ENCODE results near the gene LRWD1.
A peak's percentile ranks its signal among the peaks of the same experiment; 100 is the strongest.

The LRWD1 gene

GRCh38 chr7:102464577-102465280 lies at the start of gene LRWD1, which contains the start of gene ALKBH4:
LRWD1 (plus strand) TSS chr7:102464984; CDS start chr7:102465081, 97 bp downstream.
ALKBH4 (minus strand) TSS chr7:102464863; CDS start chr7:102464836, 27 bp downstream.
- DNase-seq (ENCODE audit: low read depth), result peak; percentile 60

DNA sequence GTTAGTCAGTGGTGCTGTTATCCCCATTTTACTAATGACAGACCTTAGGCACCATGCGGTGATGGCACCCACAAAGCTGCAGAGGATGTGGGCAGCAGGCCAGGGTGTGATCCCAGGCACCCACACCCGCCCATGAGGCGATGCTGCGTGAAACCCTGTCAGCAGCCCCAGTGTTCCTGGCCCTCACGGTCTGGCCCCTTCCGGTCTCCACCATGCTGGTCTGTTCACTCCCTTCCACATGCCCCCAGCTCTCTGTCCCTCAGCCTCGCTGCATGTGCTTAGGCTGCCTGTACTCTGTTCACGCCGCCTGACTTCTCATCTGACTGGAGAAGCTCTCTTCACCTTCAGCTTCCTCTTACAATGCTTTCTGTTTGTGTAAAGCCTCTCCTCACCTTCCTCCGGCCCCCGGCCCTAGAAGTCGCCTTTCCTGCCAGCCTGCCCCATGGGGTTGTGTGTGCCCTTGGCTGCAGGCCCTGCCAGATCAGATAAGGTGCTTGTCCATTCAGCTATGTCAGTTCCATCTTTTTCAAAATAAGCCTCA lies 49.0 kb upstream of the LRWD1 start:
- DNase-seq (ENCODE audit: low read depth), result no peak

GRCh38 chr7:102416406-102416805 lies 48.4 kb upstream of the LRWD1 start:
- DNase-seq (ENCODE audit: low read depth), result no peak

GRCh38 chr7:102417105-102417504 lies 47.7 kb upstream of the LRWD1 start:
- no peak for DNase-seq (ENCODE audit: low read depth)

- no peak for DNase-seq (ENCODE audit: low read depth)
These were observed 46.2 kb upstream of the LRWD1 start for GRCh38 chr7:102418592-102418991.

DNA sequence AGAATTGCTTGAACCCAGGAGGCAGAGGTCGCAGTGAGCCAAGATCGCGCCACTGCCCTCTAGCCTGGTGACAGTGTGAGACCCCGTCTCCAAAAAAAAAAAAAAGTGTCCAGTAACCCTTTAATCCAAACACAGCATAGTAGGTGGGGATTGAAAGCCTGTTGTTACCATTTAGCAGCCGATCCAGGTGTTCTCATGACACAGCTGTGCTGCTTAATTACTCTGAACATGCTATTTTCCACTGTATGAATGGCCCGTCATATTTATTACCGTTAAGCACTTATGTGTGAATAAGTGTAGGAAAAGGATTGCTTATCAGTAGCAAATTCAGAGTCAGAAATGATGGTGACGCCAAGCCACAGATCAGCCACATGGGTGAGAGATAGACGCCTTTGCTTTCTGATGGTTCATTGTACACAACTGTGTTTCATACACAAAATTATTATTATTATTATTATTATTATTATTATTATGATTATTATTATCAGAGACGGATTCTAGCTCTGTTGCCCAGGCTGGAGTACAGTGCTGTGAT lies 43.0 kb upstream of the LRWD1 start:
- DNase-seq (ENCODE audit: low read depth), result no peak

GRCh38 chr7:102424129-102424551 lies 40.6 kb upstream of the LRWD1 start:
- DNase-seq (ENCODE audit: low read depth), result no peak

DNA sequence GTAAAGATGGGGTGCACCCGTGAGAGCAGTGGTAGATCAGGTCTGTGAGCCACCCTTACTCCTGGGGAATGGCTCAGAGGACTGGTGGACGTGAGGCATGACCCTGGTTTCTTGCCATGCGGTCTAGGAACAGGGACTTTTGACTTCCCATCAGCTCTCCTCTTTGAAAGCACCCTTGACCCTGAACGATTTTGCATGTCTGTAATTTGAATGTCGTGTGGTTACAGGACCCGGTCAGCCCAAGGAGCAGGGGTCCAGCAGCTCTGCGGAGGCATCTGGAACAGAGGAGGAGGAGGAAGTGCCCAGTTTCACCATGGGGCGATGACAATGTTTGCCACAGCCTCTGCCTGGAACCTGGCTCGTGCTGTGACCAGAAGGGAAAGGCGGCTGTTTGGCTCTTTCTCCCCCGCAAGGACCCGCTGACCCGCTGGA lies 40.0 kb upstream of the LRWD1 start:
- no peak for DNase-seq (ENCODE audit: low read depth)

GRCh38 chr7:102425639-102426267 lies 39.0 kb upstream of the LRWD1 start:
- DNase-seq (ENCODE audit: low read depth), result no peak

- no peak for DNase-seq (ENCODE audit: low read depth)
These were observed 38.3 kb upstream of the LRWD1 start for GRCh38 chr7:102426268-102427018.

DNA sequence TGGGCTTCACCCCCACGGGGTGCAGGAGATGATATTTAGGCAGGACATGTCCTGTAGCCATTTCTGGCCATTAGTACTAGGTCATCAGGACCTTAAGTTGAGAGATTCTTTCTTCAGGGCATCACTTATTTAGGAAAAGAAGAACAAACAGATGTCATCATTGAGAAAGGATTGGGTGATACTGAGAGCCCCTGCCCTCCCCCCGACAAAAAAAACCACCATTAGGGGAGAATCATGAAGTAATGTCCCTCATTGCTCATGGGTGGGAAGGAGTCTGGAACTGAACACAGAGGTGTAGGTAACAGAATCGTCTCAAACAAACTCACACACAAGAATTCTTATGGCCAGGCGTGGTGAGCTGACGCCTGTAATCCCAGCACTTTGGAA lies 37.8 kb upstream of the LRWD1 start:
- no peak for DNase-seq (ENCODE audit: low read depth)

DNA sequence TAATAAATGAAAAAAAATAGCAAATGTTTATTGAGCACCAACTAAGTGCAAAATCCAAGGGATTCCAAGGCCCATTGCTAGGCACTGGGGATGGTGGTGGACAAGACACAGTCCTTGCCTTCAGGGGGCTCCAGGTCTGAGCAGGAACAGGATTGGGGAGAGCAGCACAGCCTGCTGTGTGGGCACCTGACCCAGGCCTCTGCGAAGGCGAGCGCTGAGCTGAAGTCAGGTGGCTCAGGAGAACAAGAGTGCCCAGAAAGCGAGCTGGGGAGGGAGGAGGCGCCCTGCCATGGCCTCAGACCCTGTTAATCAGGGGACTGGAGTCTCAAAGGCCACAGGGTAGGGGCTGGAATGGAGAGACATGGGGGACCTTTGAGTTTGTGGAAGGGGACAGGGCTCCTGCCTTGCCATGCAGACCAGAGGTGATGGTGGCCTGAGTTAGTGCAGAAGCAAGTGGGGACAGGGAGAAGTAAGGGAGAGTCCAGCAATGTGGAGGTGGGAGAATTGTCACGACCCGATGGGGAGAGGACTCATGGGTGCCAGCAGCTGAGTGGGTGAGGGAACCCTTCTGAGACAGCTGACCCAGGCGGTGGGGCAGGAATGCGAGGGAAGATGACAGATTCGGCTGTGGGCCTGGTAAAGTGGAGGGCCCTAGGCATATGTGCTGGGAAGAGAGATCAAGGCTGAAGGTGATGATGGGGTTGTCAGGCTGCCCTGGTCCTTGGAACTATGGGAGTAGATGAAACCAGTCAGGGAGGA lies 35.5 kb upstream of the LRWD1 start:
- no peak for DNase-seq (ENCODE audit: low read depth)

- no peak for DNase-seq (ENCODE audit: low read depth)
These were observed 33.0 kb upstream of the LRWD1 start for GRCh38 chr7:102431617-102432298.

DNA sequence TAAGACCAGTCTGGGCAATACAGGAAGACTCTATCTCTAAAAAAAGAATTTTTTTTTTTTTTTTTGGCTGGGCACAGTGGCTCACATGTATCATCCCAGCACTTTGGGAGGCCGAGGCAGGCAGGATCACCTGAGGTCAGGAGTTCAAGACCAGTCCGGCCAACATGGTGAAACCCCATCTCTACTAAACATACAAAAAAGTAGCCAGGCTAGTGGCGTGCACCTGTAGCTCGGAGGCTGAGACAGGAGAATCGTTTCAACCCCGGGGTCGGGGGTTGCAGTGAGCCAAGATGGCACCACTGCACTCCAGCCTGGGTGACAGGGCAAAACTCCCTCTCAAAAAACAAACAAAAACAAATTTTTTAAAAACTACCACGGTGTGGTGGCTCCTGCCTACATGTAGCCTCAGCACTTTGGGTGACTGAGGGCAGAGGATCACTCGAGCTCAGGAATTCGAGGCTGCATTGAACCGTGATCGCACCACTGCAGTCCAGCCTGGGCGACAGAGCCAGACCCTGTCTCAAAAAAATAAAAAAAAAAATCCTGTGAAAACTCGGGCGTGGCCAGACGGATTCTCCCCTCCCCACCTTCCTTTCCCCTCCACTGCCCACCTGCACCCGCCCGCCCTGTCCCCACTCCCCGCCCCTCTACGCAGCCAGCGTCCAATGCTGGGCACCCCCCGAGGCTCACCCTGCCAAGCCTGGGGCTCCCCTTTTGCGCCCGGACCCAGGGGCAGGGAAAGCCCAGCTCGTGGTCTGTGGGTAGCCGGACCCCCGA lies 32.2 kb upstream of the LRWD1 start:
- no peak for DNase-seq (ENCODE audit: low read depth)

DNA sequence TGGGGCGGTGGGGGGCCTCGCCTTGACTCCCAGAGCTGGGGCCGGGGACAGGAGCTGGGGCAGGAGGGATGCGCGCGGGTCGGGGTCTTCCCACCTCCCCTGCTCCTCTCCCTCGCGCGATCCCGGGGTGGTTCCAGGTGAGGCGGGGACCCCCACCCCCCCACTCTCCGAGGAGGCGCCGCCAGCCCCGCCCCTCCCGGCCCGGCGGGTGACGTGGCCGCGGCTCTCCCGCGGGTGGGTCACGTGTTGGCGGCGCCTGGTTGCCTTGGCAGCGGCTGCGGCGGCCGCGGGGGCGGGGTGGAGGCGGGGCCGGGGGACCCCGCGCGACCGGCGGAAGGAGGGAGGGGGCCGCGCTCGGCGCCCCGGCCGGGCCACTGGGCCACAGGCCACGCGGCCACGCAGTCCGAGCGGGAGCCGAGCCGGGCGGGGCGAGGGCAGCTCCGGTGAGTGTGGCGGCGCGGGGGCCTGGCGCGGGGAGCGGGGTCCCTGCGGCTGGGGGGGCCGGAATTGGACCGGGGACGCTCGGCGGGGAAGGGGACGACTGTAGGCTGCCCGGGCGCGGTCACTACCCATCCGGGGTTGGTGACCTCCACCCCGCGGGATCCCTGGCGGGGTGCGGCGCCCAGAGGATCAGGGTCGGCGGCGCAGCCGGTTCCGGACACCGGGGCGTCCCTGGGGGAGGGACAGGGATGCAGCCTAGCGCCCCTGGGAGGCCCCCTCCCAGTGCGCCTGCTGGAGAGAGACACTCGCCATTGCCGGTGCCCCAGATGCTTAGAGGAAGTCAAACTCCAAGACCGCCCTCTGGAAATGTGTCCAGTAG lies 31.4 kb upstream of the LRWD1 start, which contains the start of gene ORAI2:
Gene ORAI2 (plus strand): TSS at position 357 of the 820 bp plus-strand sequence. CDS start 5,382 bp downstream, outside the sequence.
- no peak for DNase-seq (ENCODE audit: low read depth)

DNA sequence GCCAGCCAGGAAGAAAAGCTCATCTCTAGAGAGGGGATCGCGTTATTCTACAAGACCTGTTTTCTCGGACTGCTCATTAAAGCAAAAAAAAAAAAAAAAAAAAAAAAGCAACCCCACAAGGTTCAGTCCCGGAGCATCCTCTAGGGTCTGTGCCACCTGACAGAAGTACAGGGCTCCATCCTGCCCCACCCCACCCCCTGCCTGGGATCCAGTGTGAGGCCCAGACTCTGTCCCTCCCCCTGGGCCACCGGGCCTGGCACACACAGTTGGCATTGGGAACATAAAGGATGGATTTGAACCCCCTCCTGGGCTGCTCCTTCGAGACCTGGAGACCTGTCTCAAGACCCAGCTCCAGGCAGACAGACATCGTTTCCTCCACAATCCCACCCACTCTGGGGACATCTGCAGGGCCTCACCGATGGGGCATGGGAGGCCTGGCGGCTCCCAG lies 30.7 kb upstream of the LRWD1 start:
- DNase-seq (ENCODE audit: low read depth), result no peak

- no peak for DNase-seq (ENCODE audit: low read depth)
These were observed 28.7 kb upstream of the LRWD1 start for GRCh38 chr7:102436118-102436517.

- DNase-seq (ENCODE audit: low read depth), result peak; percentile 33
These were observed 24.6 kb upstream of the LRWD1 start for GRCh38 chr7:102439963-102440795.

All from HS-27A (cell line).